Inferior parietal cortex (tissue), 1 donor: ENCODE results near the gene ZNF644.
A peak's percentile ranks its signal among the peaks of the same experiment; 100 is the strongest.
"Not testable (repeated sequence)": the region's sequence is repeated elsewhere in the genome, so short reads cannot be mapped to it uniquely, and the experiment has no call there.

Experiments
- DNase-seq: peaks from one replicate; pipeline ENCODE4 v3.0.0-alpha.2; 2016; ENCODE audit errors: extremely low spot score

ZNF644 gene

DNA sequence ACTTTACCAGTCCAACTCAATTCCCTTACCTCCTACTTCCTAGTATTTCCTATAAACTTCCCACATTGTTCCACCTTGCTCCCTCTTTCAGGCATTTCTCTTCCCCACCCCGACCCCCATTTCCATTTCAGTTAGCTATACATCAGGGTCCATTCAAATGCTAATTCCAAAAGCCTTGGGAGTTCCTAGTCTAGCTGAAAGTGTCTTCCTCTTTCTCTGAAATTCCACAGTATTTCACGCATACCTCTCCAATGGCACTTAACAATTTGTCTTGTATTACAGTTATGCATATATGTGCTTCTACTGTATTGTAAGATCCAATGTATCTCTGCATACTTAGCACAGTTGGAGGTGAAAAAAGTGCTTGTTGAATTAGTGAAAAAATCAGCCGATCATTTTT, 94.9 kb downstream of the ZNF644 start:
- DNase-seq, result no peak

DNA sequence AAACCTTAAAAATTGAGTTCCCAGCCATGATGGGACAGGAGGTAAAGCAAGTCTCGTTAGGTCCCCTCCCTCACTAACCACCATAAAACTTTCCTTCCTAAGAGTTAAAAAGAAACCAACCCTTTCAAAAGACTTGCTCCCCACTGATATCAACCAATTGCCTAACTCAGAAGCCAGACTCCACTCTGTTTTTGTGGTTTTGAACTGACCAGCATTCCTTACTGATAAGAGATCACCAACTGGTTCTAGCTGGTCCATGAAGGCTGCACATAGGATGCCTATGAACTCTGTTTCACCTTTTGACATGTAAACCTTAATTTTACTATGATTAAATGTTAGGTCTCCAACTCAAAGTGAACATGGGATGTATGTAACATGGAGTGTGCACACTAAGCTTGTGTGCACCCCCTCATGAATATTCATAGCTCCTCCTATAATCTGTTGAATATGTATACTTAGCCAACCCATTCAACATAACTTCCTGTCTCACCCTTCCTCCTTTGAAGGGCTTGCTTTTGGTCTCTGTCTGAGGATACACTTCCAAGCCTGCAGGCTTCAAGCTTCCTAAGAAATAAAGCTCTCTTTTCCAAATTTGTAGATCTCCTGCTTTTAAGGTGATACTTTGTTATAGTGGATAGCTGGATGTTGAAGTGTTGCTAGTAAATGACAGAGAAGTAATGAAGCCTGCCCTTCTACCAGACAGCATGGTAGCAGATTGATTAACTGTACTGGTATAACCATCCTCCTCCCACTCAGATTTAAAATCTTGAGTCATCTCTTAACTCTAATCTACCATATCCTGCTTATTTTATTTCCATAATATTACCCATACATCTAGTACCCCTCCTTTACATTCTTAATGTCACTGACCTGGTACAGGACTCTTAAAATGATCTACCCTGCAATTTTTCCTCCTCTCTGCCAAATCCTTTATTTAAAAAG, 95.6 kb downstream of the ZNF644 start:
- DNase-seq, result no peak

DNA sequence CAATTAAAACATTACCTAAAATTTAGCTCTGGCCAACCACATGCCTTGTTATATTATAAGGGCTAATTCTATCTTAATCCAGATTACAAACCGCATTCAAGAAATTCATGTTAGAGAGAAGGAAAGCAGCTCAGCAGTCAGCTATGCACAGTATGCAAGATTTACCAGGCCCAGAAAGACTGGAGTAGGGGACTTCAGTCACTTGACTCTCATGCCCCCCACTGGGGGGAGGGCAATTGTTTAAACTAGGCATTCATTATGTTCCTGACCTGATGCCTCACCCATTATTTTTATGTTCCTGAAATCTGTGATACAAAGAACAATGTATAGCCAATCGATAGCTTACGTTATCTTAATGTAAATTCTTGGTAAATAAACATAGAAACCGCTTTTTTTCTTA, 96.9 kb downstream of the ZNF644 start:
- DNase-seq, result no peak

- DNase-seq, result no peak
These were observed 98.8 kb downstream of the ZNF644 start for GRCh38 chr1:90922996-90923395.

DNA sequence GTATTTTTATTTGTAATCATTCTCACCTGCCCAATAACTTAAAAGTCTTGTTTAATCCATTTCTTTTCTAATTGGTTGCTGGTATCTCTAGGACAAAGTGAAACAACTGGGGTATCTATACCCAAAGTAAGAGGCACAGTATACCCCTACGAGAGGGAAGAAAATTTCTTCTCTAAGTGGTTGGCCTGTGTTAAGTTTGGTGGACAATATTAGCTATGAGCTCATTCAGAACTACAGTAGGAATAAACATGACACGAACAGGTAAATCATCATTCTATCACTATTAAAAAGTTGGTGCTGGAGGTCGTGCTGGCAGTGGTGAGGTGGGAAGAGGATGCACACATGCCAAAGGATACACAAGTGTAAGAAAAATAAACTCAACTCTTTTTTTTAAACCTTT, 99.6 kb downstream of the ZNF644 start:
- DNase-seq, result no peak

DNA sequence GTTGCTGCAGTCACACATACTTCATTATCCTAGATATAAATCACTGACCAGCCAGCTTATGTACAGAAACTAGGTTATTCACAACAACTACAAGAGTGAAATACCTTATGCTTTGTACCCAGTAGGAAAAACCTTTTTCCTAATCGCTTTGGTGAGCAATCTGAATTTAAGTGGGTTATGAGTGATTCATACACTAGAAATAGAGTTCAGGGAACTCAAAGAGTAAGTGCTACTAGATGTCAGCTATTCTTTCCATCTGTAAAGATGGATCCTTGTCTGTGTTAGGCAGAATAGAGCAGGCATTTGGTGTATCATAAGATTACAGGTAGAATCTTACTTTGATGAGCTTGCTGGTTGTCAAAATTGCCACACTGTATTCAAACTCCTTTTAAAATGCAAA, 101.9 kb downstream of the ZNF644 start:
- DNase-seq, result no peak

DNA sequence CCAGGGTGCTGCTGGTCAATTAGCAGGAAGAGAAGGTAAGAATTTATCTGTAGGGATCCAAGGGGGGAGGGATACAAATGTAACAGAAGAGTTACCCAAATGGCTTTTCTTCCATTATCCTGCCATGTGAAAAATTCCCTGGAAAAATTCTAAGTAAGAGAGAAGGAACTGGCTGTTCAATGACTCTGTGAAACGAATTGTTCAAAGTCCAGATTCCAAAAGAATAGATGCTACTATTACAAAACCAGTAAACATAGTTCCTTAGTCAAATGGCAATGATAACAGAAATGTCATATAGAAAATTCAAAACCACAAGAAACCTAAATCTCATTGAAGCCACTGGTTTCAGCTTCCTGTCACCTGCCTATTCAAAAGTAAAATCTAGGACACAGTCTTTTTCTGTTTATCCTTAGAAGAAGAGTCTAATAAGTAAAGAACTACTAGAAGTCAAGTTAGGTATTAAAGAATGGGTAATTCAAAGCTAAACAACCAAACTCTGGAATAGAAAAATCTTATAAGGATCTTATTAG, 102.6 kb downstream of the ZNF644 start:
- DNase-seq, result no peak

- no peak for DNase-seq
These were observed 110.5 kb downstream of the ZNF644 start for GRCh38 chr1:90911353-90911752.

- no peak for DNase-seq
These were observed 119.2 kb downstream of the ZNF644 start for GRCh38 chr1:90902672-90903071.

DNA sequence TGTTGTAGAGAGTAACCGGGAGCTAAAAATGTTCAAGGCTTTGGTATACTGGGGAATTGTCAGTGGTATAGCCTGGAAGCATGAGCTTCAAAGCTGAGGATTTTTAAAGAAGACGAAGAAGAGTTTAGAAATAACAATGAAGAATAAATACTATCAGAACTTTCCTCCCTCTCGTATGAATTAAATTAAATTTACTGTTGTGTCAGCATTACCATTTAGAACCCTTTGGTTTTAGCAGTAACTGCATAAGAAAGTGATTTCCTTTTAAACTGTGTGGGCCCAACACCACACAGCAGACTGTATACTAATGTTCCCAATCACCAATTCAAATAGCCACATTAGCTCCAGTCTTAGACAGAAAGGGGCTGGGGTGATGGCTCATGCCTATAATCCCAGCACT, 122.6 kb downstream of the ZNF644 start:
- no peak for DNase-seq

DNA sequence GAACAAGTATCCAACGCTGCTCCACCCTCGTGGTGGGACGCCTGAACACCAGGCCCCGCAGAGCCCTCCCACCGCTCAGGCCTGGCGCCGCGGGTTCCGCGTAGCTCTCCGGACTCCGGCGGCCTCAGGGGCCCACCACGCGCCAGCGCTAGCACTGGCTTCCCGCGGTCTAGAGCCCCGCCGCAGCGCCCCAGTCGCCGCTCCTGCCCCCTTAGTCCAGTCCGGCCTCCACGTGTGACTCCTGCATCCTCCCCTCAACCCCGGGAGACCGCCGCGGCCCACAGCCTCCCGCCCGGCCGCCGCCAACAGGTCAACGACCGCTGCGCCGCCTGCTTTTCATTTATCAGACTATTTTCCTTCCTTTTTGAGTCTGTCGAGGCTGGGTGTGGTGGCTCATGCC, 128.2 kb downstream of the ZNF644 start:
- not testable (repeated sequence) for DNase-seq

- not testable (repeated sequence) for DNase-seq
These were observed 129.0 kb downstream of the ZNF644 start for GRCh38 chr1:90892884-90893283.

- not testable (repeated sequence) for DNase-seq
These were observed 129.6 kb downstream of the ZNF644 start for GRCh38 chr1:90892196-90892595.

GRCh38 chr1:90891756-90892155, 130.1 kb downstream of the ZNF644 start:
- not testable (repeated sequence) for DNase-seq

DNA sequence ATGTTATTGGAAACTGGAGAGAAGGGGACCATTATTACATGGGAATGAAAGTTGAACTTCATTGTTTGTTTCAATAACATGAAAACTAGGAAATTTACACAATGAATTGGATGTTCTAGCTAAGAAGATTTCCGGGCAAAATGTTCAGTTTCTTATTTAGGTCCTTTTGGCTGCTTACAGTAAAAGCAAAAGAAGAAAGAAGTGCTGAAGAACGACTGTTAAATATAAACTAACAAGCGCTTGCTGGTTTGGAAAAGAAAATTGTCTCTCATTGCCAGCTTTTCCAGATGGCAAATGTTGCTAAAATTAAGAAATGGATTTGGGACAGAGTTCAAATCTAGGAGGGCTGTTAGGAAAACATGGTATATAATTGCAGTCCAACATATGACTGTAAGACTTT, 139.6 kb downstream of the ZNF644 start:
- DNase-seq, result no peak

DNA sequence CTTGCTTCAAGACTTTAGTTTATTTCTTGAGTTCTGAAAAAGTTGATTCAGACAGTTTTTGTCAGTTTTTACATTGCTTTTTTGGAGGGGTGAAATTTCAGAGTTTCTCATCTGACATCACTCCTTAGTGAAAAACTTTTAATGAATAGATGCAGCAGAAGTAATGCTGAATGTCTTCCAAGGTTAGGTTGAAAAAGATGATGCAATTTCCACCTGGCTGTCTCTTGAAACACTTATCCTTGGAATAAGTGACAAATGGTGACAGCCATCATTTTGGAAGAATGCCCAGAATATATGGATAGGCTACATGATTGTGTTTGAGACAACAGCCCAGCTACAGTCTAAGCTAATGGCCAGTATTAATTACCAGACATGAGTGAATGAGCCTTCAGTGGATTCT, 140.8 kb downstream of the ZNF644 start:
- no peak for DNase-seq

GRCh38 chr1:90879281-90879680, 142.6 kb downstream of the ZNF644 start:
- DNase-seq, result no peak

DNA sequence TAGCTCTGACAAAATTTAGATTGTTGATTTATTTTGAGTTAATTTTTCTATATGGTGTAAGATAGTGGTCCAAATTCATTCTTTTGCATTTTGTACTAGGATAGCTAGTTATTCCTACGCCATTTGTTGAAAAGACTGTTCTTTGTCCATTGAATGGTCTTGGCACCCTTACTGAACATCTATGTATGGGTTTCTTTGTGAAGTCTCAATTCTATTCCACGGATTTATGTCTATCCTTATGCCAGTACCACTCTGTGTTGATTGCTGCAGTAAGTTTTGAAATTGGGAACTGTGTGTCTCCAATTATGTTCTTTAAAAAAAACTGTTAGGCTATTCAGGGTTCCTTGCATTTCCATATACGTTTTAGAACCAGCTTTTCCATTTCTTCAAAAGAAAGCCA, 145.7 kb downstream of the ZNF644 start:
- peak; percentile 25 for DNase-seq
